ENCODE measurements around the gene ANKRD13C. TPM values are rescaled to one million over a fixed set of nuclear protein-coding genes. Genes with fewer than 3 reads are reported as not detected.

The ANKRD13C gene
- total RNA-seq, 1 experiment from 2014 or later: 24.3 TPM

DNA sequence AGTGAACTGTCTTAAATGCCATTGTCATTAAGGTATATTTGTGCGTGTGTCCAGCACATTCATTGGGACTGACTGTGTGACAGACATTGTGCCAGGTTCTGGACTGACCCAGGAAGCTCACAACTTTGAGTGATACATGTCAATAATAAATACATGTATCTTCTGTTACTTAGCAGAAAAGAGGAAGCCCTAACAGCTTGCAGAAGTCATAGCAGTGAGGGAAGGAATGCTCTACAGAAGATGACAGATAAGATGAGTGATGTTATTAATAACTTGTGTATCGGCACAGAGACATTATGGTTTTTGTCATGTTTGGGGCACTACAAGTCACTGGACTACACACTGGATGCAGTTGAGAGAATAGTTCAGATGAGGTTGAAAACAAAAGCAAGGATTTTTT, 134.5 kb downstream of the ANKRD13C start:
- Histone ChIP-seq H3K4me2 (0 out of 2 replicates have a peak overlapping the region, but pooled peaks have one; percentile 89), H3K27ac (no peak overlapping the region), H3K4me1 (replicated peaks; ENCODE audit: insufficient read depth) (peaks cover 17% of the 10 kb centered on the region), H2AFZ (no peak overlapping the region), H3F3A (ENCODE audit: insufficient read depth, low read depth) (peaks cover 30% of the 10 kb centered on the region), H3K9me3 (ENCODE audit: insufficient read depth, low read depth) (no peaks in the 10 kb centered on the region), H3K9me2 (ENCODE audit: insufficient read depth) (no peaks in the 10 kb centered on the region), H3K79me2 (ENCODE audit: low read depth) (peaks cover 83% of the 10 kb centered on the region), H3K36me3 (ENCODE audit: low read depth) (peaks cover 24% of the 10 kb centered on the region), H3K4me3 (no peak overlapping the region), H4K20me1 (ENCODE audit: insufficient read depth) (peaks cover 25% of the 10 kb centered on the region), H3K27me3 (ENCODE audit: insufficient read depth, low read depth) (no peaks in the 10 kb centered on the region)
- no TSS peak for BruUV-seq (replicated peaks)
- CTCF ChIA-PET: no interaction called here
- intact Hi-C loops (cut with micrococcal nuclease; ENCODE audit: unreplicated experiment): loop anchor here (2.0 kb wide), 1 partner anchor 191 kb away; the partner anchor contains the start of gene CTH
- TF ChIP-seq, protein P1, sequence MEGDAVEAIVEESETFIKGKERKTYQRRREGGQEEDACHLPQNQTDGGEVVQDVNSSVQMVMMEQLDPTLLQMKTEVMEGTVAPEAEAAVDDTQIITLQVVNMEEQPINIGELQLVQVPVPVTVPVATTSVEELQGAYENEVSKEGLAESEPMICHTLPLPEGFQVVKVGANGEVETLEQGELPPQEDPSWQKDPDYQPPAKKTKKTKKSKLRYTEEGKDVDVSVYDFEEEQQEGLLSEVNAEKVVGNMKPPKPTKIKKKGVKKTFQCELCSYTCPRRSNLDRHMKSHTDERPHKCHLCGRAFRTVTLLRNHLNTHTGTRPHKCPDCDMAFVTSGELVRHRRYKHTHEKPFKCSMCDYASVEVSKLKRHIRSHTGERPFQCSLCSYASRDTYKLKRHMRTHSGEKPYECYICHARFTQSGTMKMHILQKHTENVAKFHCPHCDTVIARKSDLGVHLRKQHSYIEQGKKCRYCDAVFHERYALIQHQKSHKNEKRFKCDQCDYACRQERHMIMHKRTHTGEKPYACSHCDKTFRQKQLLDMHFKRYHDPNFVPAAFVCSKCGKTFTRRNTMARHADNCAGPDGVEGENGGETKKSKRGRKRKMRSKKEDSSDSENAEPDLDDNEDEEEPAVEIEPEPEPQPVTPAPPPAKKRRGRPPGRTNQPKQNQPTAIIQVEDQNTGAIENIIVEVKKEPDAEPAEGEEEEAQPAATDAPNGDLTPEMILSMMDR (conservative IDR thresholded peaks at IDR 0.05): no peak
- TF ChIP-seq EZH2 (IDR thresholded peaks at IDR 0.05; ENCODE audit: low read depth): no peak
- POLR2A ChIA-PET (ENCODE audit: unreplicated experiment): interaction anchor here (0.9 kb wide), 1 partner anchor 239 kb away, joined by 4 read pairs; no protein-coding TSS in a partner anchor
- DNase-seq: no peak

DNA sequence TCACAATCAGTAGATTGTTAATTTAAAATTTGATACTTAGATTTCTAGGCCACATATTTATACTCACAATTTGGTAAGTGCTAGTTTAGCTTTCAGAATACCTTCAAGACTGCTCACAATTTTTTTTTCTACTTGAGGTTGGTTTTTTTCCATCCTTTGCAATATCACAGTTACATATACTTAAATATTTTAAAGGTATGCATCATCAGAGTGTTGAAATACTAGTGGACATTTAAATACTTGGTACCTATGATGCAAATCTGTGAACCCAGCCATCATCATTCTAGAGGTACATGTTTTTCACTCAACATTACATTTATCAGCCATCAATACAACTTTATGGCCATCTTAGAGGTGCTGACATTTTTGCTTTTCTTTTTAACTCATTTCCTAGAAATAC, 143.0 kb downstream of the ANKRD13C start:
- Histone ChIP-seq H4K20me1 (ENCODE audit: insufficient read depth) (peaks cover 29% of the 10 kb centered on the region; the same call in 1 of the 2 replicates), H3K79me2 (ENCODE audit: low read depth) (peaks cover 94% of the 10 kb centered on the region), H3K4me1 (replicated peaks; ENCODE audit: insufficient read depth) (peaks cover 6% of the 10 kb centered on the region; the same call in 1 of the 2 replicates), H3K4me2 (no peak overlapping the region), H3K4me3 (no peak overlapping the region), H3F3A (ENCODE audit: insufficient read depth, low read depth) (no peaks in the 10 kb centered on the region), H3K9me2 (ENCODE audit: insufficient read depth) (no peaks in the 10 kb centered on the region), H3K27ac (no peak overlapping the region), H3K9me3 (ENCODE audit: insufficient read depth, low read depth) (no peaks in the 10 kb centered on the region), H3K27me3 (ENCODE audit: insufficient read depth, low read depth) (no peaks in the 10 kb centered on the region), H2AFZ (no peak overlapping the region), H3K36me3 (ENCODE audit: low read depth) (0 out of 2 replicates have a peak, but pooled peaks cover 20% of the 10 kb centered on the region)
- TF ChIP-seq EZH2 (IDR thresholded peaks at IDR 0.05; ENCODE audit: low read depth): no peak
- TF ChIP-seq, protein P1 (conservative IDR thresholded peaks at IDR 0.05): no peak
- ChIA-PET POLR2A (ENCODE audit: unreplicated experiment) (no interaction called here), CTCF (no interaction called here)
- no peak for DNase-seq
- no TSS peak for BruUV-seq (replicated peaks)
- intact Hi-C loops (cut with micrococcal nuclease; ENCODE audit: unreplicated experiment): no loop called here

DNA sequence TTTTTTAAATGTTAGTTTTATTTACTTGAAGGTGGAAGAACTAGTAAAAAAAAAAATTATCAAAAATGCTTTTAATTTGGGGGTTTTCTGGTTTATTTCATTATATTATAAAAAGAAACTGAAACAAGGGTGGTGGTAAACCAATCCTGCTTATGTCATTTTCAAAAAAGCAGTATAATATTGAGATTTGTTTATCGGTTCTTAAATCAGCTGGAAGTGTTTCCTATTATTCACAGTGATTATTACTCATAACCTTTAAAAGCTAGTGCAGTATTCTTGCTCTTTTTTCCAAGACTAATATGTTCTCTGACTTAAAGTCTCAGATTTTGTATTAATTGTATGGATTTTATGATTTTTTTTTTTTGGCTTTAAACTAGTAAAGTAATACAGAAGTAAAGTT, 143.7 kb downstream of the ANKRD13C start:
- peaks cover 8% of the 10 kb centered on the region; the same call in 1 of the 2 replicates for H3K4me1 ChIP-seq (replicated peaks; ENCODE audit: insufficient read depth)
- peaks cover 94% of the 10 kb centered on the region for H3K79me2 ChIP-seq (ENCODE audit: low read depth)
- ChIA-PET POLR2A (ENCODE audit: unreplicated experiment) (no interaction called here), CTCF (no interaction called here)
- H3K27me3 ChIP-seq (ENCODE audit: insufficient read depth, low read depth): no peaks in the 10 kb centered on the region
- DNase-seq: no peak
- H3K27ac ChIP-seq: no peak overlapping the region
- intact Hi-C loops (cut with micrococcal nuclease; ENCODE audit: unreplicated experiment): no loop called here
- H4K20me1 ChIP-seq (ENCODE audit: insufficient read depth): peaks cover 25% of the 10 kb centered on the region; the same call in 1 of the 2 replicates
- H2AFZ ChIP-seq: no peak overlapping the region
- no TSS peak for BruUV-seq (replicated peaks)
- TF ChIP-seq EZH2 (IDR thresholded peaks at IDR 0.05; ENCODE audit: low read depth): no peak
- TF ChIP-seq, protein P1 (conservative IDR thresholded peaks at IDR 0.05): no peak
- no peaks in the 10 kb centered on the region for H3K9me3 ChIP-seq (ENCODE audit: insufficient read depth, low read depth)
- H3K4me2 ChIP-seq: no peak overlapping the region
- 0 out of 2 replicates have a peak, but pooled peaks cover 20% of the 10 kb centered on the region for H3K36me3 ChIP-seq (ENCODE audit: low read depth)
- no peaks in the 10 kb centered on the region for H3K9me2 ChIP-seq (ENCODE audit: insufficient read depth)
- no peak overlapping the region for H3K4me3 ChIP-seq
- H3F3A ChIP-seq (ENCODE audit: insufficient read depth, low read depth): no peaks in the 10 kb centered on the region

Other genes with a start within 250 kb of the ANKRD13C start
- gene LRRC40, start 149.1 kb downstream of the ANKRD13C start, total RNA-seq (2021): 10.6 and 12.0 TPM in 2 replicates
- gene SRSF11, start 133.3 kb downstream of the ANKRD13C start, total RNA-seq (2021): 153 and 199 TPM in 2 replicates
- 21.7 and 33.9 TPM in 2 replicates for gene CTH, start 56.5 kb upstream of the ANKRD13C start, total RNA-seq (2021)

Measured in PC-9 (cell line).